ENCODE results near the gene CLUH. TPM values are rescaled to one million over a fixed set of nuclear protein-coding genes. Genes with fewer than 3 reads are reported as not detected.

CLUH gene
- total and polyA plus RNA-seq, 12 donors = 55.6 to 198 (median 167) TPM

DNA sequence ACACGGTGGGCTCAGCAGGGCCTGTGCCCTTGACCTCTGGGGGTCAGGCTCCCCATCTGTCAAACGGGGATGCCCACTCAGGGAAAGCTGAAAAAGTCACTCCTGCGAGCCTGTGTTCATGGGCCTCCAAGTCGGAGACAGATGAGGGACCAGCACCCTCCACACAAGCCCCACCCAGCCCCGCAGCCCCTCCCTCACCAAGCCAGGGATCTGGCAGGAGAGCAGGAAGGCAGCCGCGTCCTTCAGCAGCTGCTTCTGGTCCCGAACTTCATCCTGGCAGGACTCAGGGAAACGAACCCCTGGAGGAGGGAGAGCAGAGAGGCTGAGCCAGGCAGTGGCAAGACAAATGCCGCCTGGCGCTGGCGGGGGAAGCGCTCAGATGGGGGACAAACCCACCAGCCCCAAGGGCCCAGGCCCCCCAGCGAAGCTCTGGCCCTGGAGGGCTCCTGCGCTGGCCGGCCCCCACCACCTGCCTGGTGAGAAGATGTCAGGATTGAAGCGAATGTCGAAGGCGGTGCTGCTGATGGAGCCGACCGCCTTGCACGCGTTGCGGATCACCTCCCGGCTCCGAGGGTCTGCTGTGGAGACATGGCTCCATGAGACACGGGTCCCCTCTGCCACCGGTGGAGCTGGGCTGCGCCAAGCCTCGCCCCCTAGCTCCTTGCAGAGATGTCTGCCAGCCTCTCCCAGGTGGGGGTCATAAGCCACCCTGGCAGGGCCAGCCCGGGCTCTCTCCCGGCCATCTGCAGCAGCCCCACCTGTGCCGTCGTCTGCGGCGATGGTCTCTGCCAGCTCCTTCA lies 15.4 kb downstream of the CLUH start:
- H3K27ac ChIP-seq = no peak overlapping the region
- H3K4me1 ChIP-seq = no peaks in the 10 kb centered on the region
- peaks cover 8 to 100% (median 84%) of the 10 kb centered on the region in 9 donors for H3K36me3 ChIP-seq
- H3K27me3 ChIP-seq = no peaks in the 10 kb centered on the region
- H3K4me3 ChIP-seq = no peak overlapping the region
- H3K9me3 ChIP-seq = no peaks in the 10 kb centered on the region
- DNase-seq (no peak), ATAC-seq (no peak)
- intact Hi-C loops (cut with DNase I) = no loop called here
- no peak for TF ChIP-seq CTCF (IDR thresholded peaks at IDR 0.05)
- 85 to 86% methylated on average over 36 of the region's 36 CpGs for WGBS, 2 donors

DNA sequence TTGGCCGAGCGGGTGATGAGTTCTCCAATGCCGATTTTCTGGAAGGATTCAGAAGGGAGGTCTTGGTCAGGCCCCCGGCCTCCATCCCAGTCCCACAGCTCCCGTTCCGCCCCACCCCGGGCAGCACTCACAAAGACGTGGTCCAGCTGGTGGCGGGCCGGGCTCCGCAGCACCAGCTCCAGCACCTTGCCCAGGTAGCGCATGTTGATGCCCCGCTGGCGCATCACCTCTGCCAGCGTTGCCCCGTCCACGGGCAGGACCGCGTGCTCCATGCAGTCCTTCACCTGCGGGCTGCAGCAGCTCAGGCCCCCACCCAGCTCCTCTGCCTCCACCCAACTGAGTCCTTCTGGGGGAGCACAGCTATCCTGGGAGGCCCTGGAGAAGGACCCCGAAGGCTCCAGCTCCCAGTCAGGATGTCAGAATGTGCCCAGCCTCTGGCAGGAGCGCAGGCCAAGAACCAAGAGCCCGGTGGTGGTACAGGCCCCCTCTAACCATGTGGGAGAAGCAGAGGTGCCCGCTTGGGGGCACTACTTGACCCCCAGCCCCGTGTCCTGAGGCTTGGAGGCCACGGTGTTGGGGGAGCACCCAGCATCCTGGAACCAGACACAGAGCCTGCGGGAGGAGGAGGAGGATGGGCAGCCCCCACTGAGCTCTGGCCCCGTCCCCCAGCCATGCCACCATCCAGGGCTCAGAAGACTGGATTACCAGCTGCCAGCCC lies 16.2 kb downstream of the CLUH start:
- no peak for TF ChIP-seq CTCF (IDR thresholded peaks at IDR 0.05)
- intact Hi-C loops (cut with DNase I) = no loop called here
- H3K36me3 ChIP-seq = peaks cover 8 to 100% (median 84%) of the 10 kb centered on the region in 9 donors
- H3K4me1 ChIP-seq = peaks cover 0 to 6% (median 0%) of the 10 kb centered on the region in 9 donors
- WGBS, 2 donors = 91 to 97% methylated on average over 28 of the region's 28 CpGs
- no peak overlapping the region for H3K4me3 ChIP-seq
- ATAC-seq (no peak), DNase-seq (no peak)
- no peaks in the 10 kb centered on the region for H3K9me3 ChIP-seq
- H3K27me3 ChIP-seq = no peaks in the 10 kb centered on the region
- no peak overlapping the region for H3K27ac ChIP-seq

DNA sequence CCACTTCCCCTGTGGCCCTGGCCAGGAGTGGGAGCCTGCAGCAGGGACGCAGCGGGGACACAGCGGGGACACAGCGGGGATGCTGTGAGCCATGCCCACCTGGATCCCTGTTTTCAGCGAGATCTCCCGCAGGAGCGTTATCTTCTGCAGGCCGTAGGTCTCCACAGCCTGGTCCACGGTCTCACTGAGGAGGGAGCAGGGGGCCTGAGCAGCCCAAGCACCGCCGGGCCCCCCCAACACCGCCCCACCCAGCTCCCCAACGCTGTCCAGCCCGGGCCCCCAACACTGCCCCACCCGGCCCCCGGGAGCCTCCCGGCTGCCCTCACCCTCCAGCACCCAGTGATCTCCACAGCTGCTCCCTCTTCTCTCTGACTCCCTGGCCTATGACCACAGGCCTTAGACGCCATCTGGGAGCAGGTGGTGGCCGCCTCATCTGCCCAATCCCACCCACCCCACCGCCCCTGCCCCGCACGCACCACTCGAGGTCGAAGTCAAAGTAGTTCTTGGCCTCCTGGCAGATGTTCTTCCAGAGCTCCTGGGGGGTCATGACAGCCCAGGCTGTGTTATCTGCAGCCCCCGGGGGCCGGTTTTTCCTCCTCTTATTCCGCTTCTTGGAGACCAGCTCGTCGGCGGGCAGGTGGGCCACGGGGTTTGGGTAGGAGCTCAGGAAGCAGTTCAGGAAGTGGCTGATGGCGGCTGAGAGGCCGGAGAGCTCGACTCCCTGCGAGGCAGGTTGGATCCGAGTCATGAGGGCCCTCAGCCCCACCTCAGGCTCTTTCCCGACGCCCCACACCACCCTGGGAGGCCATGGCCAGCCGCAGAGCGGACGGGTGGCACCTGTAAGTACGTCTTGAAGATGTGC lies 17.0 kb downstream of the CLUH start:
- whole genome bisulfite sequencing, 2 donors = 89 to 91% methylated on average over 39 to 42 of the region's 42 CpGs
- Histone ChIP-seq H3K27ac (no peak overlapping the region), H3K27me3 (no peaks in the 10 kb centered on the region), H3K36me3 (peaks cover 6 to 99% (median 82%) of the 10 kb centered on the region in 9 donors), H3K4me1 (peaks cover 0 to 14% (median 2%) of the 10 kb centered on the region in 9 donors), H3K9me3 (no peaks in the 10 kb centered on the region), H3K4me3 (no peak overlapping the region)
- ATAC-seq (no peak), DNase-seq (no peak)
- TF ChIP-seq CTCF (IDR thresholded peaks at IDR 0.05) = no peak
- intact Hi-C loops (cut with DNase I) = no loop called here
